Fibroblast of villous mesenchyme (primary cell): ENCODE data around the gene CRELD2. TPM values are rescaled to one million over a fixed set of nuclear protein-coding genes. Genes with fewer than 3 reads are reported as not detected.

Source experiments
- DNase-seq: peaks from one replicate; pipeline ENCODE4 v3.0.0-alpha.2; 2010; ENCODE audit warnings: low read depth
- H3K4me3 ChIP-seq: 2 replicates; pipeline ENCODE4 v1.5.1; 2011; ENCODE audit warnings: low read depth, mild to moderate bottlenecking, low read length
- total RNA-seq: library from RNA; depleted of rRNA; stranded (reverse); fragments of >200 nt; gene quantifications from 2 replicates; pipeline ENCODE4 v1.2.3, GENCODE V29; 2012
- TF ChIP-seq, protein P1 (sequence below): IDR thresholded peaks from 2 replicates; pipeline ENCODE4 v1.5.1; 2012; ENCODE audit warnings: low read depth, mild to moderate bottlenecking, low read length; ENCODE audit not compliant: insufficient read depth

CRELD2 gene
- total RNA-seq, 1 donor: 53.1 TPM

GRCh38 chr22:49954991-49955580, 36.7 kb downstream of the CRELD2 start:
- TF ChIP-seq, protein P1, sequence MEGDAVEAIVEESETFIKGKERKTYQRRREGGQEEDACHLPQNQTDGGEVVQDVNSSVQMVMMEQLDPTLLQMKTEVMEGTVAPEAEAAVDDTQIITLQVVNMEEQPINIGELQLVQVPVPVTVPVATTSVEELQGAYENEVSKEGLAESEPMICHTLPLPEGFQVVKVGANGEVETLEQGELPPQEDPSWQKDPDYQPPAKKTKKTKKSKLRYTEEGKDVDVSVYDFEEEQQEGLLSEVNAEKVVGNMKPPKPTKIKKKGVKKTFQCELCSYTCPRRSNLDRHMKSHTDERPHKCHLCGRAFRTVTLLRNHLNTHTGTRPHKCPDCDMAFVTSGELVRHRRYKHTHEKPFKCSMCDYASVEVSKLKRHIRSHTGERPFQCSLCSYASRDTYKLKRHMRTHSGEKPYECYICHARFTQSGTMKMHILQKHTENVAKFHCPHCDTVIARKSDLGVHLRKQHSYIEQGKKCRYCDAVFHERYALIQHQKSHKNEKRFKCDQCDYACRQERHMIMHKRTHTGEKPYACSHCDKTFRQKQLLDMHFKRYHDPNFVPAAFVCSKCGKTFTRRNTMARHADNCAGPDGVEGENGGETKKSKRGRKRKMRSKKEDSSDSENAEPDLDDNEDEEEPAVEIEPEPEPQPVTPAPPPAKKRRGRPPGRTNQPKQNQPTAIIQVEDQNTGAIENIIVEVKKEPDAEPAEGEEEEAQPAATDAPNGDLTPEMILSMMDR: no peak
- no peak overlapping the region for H3K4me3 ChIP-seq
- DNase-seq: no peak

DNA sequence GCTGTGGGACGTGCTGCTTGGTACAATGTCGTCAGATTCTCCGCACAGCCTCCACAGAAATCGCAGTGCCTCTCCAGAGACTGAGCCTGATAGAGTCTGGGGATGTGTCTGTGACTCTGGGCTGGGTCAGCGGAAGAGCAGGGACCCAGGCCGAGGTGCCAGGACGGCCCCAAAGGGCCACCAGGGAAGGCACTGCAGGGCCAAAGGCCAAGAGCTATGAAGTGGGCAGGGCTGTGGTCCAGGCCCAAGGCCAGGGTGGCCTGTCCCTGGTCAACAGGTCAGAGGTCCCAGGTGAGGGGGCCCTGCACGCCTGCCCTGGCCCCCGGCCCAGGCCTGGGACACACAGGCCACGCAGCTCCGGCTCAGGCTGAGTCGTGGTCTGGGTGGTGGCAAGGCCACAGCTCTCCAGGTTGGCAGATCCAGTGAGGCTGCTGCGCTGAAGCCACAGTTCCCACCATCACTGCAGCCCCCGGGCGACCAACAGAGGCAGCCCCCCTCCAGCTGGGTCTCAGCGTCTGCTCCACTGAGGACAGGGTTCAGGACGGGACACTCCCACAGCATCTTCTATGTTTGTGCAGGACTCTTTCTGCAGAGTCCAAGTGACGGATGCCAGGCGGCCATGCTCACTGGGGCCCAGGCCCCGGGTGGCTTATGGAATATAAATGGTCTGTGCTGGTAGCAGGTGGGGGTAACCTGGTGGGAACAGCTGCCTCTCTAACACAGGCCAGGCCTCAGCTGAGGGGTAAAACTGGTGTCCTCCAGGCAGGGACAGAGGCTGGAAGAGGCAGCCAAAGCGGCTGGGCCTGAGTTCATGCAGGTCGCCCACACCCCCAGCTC, 37.4 kb downstream of the CRELD2 start:
- TF ChIP-seq, protein P1: no peak
- DNase-seq: no peak
- no peak overlapping the region for H3K4me3 ChIP-seq

DNA sequence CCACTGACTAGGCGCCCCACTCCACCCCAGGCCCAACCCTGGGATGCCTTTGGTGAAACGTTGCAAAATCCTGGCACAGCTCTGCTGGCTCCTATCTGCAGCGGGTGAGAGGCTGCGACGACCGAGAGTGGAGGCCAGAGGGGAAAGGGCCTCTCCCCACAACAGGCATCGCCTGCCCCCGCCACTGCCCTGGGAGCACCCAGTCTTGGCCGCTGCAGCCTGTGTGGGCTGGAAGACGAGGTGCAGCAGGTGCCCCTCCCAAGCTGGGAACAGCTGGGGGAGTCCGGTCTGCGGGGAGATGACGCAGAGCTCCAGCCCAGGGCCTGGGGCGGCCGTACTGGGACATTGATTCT, 38.0 kb downstream of the CRELD2 start:
- H3K4me3 ChIP-seq: no peak overlapping the region
- TF ChIP-seq, protein P1: no peak
- DNase-seq: no peak

DNA sequence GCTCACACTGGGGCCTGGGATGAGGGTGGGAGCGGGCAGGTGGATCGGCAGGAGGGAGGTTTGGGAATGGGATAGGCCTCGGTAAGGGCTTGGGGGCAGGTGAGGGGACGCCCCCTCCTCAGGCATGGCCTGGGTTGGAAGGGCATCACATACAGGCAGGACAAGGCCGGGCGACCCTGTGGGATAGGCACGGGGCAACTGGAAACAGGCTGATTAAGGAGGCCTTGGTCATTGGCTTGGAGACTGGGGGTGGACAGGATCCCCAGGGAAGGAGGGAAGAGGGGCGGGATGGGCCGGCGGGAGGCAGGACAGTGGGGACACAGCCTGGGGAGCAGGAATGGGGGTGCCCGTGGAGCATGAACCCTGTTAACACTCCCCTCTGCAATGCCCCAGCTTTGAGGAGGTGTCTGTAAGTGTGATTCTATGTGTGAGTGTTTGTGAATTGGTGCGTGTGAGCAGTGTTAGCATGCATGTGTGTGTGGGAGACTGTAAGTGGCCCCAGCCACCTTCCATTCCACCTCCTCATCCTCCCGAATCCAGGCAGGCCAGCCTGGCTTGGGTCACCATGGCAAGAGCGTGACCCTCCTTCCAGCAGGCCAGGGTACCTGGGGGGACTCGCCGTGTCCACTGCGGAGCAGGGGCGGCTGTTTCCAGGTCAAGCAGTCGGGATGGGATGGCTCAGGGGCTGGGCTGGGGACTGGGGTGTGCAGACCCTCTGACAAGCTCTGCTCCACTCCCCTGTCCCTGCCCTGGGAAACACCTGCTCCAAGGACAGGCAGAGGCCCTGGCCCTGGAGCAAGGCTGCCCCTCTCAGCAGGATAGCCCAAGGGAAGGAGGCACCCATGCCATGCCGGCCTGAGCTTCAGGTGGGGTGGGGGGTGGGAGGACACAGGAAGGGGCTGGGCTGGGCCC, 38.7 kb downstream of the CRELD2 start:
- TF ChIP-seq, protein P1: no peak
- DNase-seq: no peak
- H3K4me3 ChIP-seq: no peak overlapping the region

- TF ChIP-seq, protein P1: no peak
- no peak overlapping the region for H3K4me3 ChIP-seq
- DNase-seq: no peak
These were observed 39.5 kb downstream of the CRELD2 start for GRCh38 chr22:49957826-49958365.

DNA sequence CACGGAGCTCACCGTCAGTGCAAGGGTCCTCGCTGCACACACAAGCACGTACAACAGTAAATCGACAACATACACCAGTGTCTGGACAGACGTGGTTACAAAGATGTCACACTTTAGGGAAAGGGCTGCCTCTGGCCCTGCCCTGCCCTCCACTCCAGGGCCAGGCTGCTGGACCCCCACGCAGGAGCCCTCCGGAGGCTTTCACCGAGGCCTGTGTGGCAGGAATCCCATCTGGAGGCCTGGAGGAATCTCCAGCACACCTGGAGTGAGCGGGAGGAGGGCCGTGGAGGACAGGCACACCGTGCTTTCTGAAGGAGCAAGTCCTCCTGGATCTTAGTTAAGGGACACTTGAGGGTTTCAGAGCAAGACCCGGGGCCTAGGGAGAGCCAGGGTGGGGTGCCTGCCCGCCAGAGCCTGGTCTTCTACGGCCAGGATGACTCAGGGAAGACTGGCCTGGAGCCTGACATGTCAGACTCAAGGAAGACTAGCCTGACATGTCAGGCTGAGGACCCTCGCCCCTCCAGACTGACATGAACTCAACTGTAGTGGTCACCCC, 40.0 kb downstream of the CRELD2 start:
- TF ChIP-seq, protein P1: no peak

More for the DNA sequence above, 40.0 kb downstream of the CRELD2 start:
- no peak for DNase-seq
- no peak overlapping the region for H3K4me3 ChIP-seq
